H54 (cell line): ENCODE results near the gene TRAPPC8.
"Not testable (repeated sequence)": the region's sequence is repeated elsewhere in the genome, so short reads cannot be mapped to it uniquely, and the experiment has no call there.

ENCODE experiments used
- DNase-seq: peaks from one replicate; pipeline ENCODE4 v3.0.0; 2011; ENCODE audit warnings: low spot score, mixed read lengths; ENCODE audit not compliant: insufficient read length
- FAIRE-seq: peaks from 3 replicates; lab custom pipeline; 2011; peaks lifted over from hg19 to GRCh38; lab: Jason Lieb, UNC
- POLR2A ChIP-seq: IDR thresholded peaks from 2 replicates; pipeline ENCODE4 v1.6.1; 2011; ENCODE audit warnings: low read depth, mild to moderate bottlenecking, low read length

Gene TRAPPC8

DNA sequence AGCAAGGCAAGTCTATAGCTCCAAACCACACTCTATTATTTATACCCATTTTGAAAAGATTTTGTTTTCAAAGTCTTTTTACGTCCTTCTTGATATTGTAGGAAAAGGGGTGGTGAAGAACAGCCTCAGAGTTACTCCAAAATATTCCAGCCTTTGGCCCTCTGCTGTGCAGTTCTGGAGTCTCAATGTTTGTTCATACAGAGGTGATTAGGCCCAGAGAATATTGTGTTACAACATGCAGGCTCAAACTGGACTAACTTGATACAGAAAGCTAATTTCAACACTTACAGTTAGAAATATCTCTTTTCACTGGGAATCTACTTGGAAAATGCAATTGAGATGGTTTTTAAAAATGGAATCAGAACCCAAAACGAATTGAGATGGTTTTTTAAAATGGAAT is 141.8 kb downstream of the TRAPPC8 start:
- no peak for TF ChIP-seq POLR2A
- no peak for FAIRE-seq
- no peak for DNase-seq

DNA sequence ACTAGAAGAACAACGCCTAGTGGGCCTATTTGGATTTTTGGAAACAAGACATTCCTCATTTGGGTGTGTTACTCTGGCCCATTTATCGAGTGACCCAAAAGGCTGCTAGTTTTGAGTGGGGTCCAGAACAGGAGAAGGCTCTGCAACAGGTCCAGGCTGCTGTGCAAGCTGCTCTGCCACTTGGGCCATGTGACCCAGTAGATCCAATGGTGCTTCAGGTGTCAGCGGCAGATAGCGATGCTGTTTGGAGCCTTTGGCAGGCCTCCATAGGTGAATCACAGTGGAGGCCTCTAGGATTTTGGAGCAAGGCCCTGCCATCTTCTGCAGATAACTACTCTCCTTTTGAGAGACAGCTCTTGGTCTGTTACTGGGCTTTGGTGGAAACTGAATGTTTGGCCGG is 143.7 kb downstream of the TRAPPC8 start:
- not testable (repeated sequence) for FAIRE-seq, DNase-seq

DNA sequence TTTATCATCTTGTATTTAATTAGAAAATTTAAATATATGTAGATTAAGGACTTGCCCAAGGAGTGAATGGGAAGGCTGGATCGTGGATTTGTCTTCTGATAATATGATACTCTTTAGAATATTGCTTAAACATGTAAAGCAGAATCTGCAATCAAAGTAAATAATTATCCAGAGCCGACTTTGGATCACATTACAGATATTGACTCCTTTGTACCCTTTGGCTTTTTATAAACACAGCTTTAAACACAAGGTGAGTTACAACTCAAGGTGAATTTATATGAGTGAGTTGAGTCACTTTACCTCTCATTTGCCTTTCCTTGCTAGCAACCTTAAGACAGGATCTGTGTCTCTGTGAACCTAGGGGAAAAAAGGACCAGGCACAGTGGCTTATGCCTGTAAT is 144.5 kb downstream of the TRAPPC8 start:
- FAIRE-seq: no peak
- DNase-seq: no peak
- no peak for TF ChIP-seq POLR2A

DNA sequence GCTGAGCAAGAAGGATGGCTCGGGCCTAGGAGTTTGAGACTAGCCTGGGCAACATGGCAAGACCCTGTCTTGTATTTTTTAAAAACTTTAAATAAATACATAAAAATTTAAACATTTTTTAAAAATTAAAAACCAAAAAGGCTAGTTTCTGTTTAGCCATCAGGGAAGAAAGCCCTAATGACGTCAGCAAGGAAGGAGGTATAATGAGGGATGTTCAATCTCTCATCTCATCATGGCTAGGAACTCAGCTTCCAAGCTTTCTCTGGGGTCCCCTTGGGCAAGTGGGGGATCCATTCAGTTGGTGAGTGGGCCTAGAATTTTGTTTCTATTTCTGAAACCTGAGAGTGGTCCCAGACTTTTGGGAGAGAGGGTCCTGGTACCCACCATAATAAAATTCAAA is 147.2 kb downstream of the TRAPPC8 start:
- no peak for TF ChIP-seq POLR2A
- FAIRE-seq (no peak), DNase-seq (no peak)

DNA sequence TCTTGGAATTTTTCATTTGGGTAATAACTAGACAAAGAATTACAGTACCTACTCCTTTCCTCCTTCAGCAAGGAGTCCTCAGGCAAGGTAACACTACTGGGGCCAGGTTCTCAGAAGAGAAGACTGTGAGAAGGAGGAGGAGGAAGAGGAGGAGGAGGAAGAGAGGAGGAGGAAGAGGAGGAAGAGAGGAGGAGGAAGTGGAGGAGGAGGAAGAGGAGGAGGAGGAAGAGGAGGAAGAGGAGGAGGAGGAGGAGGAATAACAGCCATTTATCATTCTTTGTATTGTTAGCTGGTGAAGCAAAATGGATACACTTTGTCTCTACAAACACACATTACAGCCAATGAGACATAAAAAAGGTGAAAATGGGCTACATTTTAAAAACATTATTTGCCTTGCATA is 149.4 kb downstream of the TRAPPC8 start:
- no peak for TF ChIP-seq POLR2A
- no peak for FAIRE-seq
- no peak for DNase-seq

DNA sequence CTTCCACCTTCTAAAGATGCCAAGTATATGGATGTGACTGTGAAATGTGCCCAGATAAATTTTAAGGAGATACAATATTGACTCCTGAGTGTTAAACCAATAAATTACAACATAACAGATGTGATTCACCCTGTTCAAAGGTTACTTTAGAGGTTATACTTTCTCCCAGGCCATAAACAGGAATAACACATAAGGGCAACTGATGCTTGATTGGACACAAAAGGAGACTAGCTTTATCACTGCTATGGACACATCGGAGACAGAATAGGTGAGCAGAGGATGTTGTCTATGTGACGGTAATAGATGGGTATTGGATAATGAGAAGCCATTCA is 150.4 kb downstream of the TRAPPC8 start:
- no peak for TF ChIP-seq POLR2A
- DNase-seq: no peak
- no peak for FAIRE-seq

DNA sequence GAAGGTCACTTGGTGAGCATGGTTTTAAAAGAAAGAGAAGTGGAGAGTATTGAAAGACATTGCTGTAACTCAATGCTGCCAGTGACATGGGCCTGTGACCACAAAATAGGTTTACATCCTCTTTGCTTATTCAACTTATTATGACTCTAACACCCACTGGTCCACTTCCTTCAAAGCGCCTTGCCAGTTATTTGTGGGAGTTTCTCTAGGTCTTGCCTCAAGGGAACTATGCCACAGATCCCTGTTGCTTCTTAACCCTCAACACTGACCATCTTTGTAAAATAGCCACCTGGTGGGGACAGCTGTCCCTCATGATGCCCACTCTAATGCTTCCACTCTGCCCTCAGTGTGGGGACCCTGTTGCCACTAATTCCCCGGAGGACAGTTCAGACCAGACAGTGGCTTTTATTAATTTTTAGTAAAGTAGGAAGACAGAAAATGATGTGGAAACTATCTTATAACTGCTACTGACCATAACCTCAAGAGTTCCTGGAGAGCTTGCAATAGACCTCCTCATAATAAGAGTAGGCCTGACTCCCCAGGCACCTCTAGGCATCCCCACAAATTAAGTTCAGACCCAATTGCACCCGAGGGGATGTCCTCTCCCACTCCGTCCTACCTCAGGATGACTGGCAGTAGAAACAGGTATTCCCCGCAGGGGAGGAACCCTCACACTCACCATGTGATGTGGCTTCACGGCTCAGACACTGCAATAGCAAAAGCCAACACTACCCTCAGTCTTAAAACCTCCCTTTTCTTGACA is 150.9 kb downstream of the TRAPPC8 start:
- DNase-seq (no peak), FAIRE-seq (no peak)
- no peak for TF ChIP-seq POLR2A

DNA sequence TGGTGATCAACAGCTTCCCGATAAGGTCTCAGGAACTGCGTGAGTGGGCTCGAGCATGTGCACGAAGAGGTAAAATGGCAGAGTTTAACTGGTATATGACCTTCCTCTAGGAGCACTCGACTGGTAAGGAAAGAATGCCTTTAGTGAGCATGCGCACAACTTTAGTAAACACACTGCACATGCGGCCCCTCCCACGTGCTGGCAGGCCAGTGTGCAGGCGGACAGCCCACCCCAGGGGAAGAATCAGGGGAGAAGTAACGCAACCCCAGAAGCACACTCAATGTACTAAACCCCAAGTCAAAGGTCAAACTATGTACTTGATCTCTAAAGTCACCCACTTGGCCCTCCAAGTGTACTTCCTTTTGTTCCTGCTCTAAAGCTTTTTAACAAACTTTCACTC is 153.5 kb downstream of the TRAPPC8 start:
- no peak for TF ChIP-seq POLR2A
- FAIRE-seq (no peak), DNase-seq (no peak)

DNA sequence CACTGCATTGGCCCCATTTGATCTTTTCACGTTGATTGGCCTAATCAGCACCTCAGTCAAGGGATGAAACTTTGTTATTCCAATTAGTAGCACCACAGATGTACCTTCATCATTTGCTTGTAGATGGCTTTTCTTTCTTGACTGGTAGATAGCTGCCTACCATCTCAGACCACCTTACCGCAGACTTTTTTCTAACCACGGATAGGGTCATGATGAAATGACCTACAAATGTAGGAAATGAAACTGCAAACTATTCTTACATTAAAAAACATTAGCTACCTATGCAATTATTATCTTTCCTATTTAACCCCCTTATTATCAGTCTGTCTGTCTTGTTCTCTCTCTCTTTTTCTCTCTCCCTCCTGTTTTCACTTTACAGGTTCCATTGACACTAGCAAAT is 159.9 kb downstream of the TRAPPC8 start:
- TF ChIP-seq POLR2A: no peak
- FAIRE-seq (no peak), DNase-seq (no peak)
